Fibroblast of lung (primary cell): ENCODE measurements around the gene FPR1.

Experiments
- CTCF ChIP-seq, 2 donors: IDR thresholded peaks in 1 of 2; conservative IDR thresholded peaks in 1 of 2; 1 replicate in 1 of 2; 2 replicates in 1 of 2; pipeline ENCODE4 v1.5.1; 2011 to 2012; ENCODE audit warnings: low read length in 2 of 2, control low read depth in 1 of 2, inconsistent platforms in 1 of 2, low read depth in 1 of 2, mild to moderate bottlenecking in 1 of 2
- EZH2 ChIP-seq: IDR thresholded peaks from 2 replicates; pipeline ENCODE4 v1.5.1; 2012; ENCODE audit warnings: low read length, control low read depth, mild to moderate bottlenecking; ENCODE audit errors: missing control alignments

DNA sequence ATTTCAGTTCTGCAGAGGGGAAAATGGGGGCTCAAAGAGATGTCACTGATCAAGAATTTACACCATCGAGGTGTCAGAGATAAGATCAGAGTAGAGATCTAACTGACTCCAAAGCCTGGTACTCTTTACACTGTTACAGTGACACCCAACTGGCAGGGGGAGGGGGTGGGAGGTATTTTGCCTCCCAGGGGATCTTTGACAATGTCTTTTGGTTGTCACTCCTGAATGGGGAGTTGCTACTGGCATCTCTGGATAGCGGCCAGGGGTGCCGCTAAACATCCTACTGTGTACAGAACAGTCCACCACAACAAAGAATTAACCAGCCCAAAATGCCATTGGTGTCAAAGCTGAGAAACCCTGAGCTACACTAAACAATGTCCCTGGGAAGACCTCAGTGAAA lies 46.4 kb upstream of the FPR1 start:
- no peak for TF ChIP-seq CTCF (conservative IDR thresholded peaks at IDR 0.05 in 1 of 2, IDR thresholded peaks at IDR 0.05 in 1 of 2; ENCODE audit: low read depth in 1 of 2, low read length in 2 of 2)
- no peak for TF ChIP-seq EZH2
